ENCODE results near the gene KANK2. TPM values are rescaled to one million over a fixed set of nuclear protein-coding genes. Genes with fewer than 3 reads are reported as not detected.

Gene KANK2
- total and polyA plus RNA-seq, 2 experiments from 2014 or later, result 15.9 to 65.4 TPM

DNA sequence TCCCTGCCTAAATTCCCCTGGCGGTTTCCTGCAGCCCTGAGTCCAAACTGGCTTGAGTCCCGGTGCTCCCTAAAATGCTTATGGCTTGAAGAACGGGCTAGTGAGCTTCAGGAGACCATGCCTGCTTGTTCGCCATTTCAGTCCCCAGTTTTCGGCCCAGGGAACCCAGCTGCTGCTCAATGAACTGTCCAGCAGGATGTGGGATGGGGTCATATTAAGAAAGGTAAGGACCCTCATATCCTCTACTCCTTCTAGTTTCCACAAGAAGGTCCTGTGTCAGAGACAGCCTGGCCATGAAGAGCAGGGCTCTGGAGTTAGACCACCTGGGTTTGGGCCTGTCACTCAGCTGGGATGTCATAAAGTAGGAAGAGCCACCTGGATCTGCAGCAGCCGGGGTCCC lies 24.8 kb downstream of the KANK2 start:
- no peaks in the 10 kb centered on the region for H3K27me3 ChIP-seq (ENCODE audit: insufficient read depth)
- H3K79me2 ChIP-seq (replicated peaks; ENCODE audit: insufficient read depth), result no peaks in the 10 kb centered on the region
- no peak overlapping the region for H3K27ac ChIP-seq (ENCODE audit: low read depth)
- no peaks in the 10 kb centered on the region for H3K4me1 ChIP-seq (ENCODE audit: insufficient read depth)
- no peaks in the 10 kb centered on the region for H3K9me2 ChIP-seq (ENCODE audit: insufficient read depth)
- H3K36me3 ChIP-seq (ENCODE audit: insufficient read depth), result peaks cover 13% of the 10 kb centered on the region; the same call in 1 of the 2 replicates
- H3K36me3 Mint-ChIP-seq (ENCODE audit: low read depth), result peaks cover 51% of the 10 kb centered on the region
- no peaks in the 10 kb centered on the region for H3K4me1 Mint-ChIP-seq
- no peak overlapping the region for H2AFZ ChIP-seq
- H3K27ac Mint-ChIP-seq, result no peak overlapping the region
- H3K27me3 Mint-ChIP-seq (ENCODE audit: insufficient read depth, low read depth, poor library complexity), result no peaks in the 10 kb centered on the region
- no peaks in the 10 kb centered on the region; the same call in none of the 2 replicates for H4K20me1 ChIP-seq (replicated peaks; ENCODE audit: insufficient read depth)
- no peaks in the 10 kb centered on the region for H3K9me3 Mint-ChIP-seq
- DNase-seq (ENCODE audit: low spot score), result no peak
- no peak for ATAC-seq
- no peak for TF ChIP-seq ZNF114 (CRISPR knock-in tag; IDR thresholded peaks at IDR 0.05)
- TF ChIP-seq ZNF331 (CRISPR knock-in tag; IDR thresholded peaks at IDR 0.05; ENCODE audit: low read depth), result no peak
- TF ChIP-seq CTCF (conservative IDR thresholded peaks at IDR 0.05; ENCODE audit: low read depth in 2 of 2), result no peak
- TF ChIP-seq JUNB (IDR thresholded peaks at IDR 0.05; ENCODE audit: unreplicated experiment), result no peak
- TF ChIP-seq, protein P1, sequence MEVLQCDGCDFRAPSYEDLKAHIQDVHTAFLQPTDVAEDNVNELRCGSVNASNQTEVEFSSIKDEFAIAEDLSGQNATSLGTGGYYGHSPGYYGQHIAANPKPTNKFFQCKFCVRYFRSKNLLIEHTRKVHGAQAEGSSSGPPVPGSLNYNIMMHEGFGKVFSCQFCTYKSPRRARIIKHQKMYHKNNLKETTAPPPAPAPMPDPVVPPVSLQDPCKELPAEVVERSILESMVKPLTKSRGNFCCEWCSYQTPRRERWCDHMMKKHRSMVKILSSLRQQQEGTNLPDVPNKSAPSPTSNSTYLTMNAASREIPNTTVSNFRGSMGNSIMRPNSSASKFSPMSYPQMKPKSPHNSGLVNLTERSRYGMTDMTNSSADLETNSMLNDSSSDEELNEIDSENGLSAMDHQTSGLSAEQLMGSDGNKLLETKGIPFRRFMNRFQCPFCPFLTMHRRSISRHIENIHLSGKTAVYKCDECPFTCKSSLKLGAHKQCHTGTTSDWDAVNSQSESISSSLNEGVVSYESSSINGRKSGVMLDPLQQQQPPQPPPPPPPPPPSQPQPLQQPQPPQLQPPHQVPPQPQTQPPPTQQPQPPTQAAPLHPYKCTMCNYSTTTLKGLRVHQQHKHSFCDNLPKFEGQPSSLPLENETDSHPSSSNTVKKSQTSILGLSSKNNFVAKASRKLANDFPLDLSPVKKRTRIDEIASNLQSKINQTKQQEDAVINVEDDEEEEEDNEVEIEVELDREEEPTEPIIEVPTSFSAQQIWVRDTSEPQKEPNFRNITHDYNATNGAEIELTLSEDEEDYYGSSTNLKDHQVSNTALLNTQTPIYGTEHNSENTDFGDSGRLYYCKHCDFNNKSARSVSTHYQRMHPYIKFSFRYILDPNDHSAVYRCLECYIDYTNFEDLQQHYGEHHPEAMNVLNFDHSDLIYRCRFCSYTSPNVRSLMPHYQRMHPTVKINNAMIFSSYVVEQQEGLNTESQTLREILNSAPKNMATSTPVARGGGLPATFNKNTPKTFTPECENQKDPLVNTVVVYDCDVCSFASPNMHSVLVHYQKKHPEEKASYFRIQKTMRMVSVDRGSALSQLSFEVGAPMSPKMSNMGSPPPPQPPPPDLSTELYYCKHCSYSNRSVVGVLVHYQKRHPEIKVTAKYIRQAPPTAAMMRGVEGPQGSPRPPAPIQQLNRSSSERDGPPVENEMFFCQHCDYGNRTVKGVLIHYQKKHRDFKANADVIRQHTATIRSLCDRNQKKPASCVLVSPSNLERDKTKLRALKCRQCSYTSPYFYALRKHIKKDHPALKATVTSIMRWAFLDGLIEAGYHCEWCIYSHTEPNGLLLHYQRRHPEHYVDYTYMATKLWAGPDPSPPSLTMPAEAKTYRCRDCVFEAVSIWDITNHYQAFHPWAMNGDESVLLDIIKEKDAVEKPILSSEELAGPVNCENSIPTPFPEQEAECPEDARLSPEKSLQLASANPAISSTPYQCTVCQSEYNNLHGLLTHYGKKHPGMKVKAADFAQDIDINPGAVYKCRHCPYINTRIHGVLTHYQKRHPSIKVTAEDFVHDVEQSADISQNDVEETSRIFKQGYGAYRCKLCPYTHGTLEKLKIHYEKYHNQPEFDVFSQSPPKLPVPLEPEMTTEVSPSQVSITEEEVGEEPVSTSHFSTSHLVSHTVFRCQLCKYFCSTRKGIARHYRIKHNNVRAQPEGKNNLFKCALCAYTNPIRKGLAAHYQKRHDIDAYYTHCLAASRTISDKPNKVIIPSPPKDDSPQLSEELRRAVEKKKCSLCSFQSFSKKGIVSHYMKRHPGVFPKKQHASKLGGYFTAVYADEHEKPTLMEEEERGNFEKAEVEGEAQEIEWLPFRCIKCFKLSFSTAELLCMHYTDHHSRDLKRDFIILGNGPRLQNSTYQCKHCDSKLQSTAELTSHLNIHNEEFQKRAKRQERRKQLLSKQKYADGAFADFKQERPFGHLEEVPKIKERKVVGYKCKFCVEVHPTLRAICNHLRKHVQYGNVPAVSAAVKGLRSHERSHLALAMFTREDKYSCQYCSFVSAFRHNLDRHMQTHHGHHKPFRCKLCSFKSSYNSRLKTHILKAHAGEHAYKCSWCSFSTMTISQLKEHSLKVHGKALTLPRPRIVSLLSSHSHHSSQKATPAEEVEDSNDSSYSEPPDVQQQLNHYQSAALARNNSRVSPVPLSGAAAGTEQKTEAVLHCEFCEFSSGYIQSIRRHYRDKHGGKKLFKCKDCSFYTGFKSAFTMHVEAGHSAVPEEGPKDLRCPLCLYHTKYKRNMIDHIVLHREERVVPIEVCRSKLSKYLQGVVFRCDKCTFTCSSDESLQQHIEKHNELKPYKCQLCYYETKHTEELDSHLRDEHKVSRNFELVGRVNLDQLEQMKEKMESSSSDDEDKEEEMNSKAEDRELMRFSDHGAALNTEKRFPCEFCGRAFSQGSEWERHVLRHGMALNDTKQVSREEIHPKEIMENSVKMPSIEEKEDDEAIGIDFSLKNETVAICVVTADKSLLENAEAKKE (CRISPR knock-in tag; IDR thresholded peaks at IDR 0.05), result no peak
- TF ChIP-seq NANOG (IDR thresholded peaks at IDR 0.05; ENCODE audit: borderline replicate concordance), result no peak
- TF ChIP-seq CREB1 (CRISPR knock-in tag; IDR thresholded peaks at IDR 0.05; ENCODE audit: low read depth), result no peak
- no peak for TF ChIP-seq EZH2phosphoT487 (IDR thresholded peaks at IDR 0.05; ENCODE audit: unreplicated experiment)
- TF ChIP-seq EZH2 (IDR thresholded peaks at IDR 0.05; ENCODE audit: low read depth, unreplicated experiment), result no peak
- TF ChIP-seq REST (IDR thresholded peaks at IDR 0.05; ENCODE audit: unreplicated experiment), result no peak
- no peak for TF ChIP-seq POLR2AphosphoS5 (IDR thresholded peaks at IDR 0.05; ENCODE audit: low read depth)
- no peak for TF ChIP-seq STAT1 (IDR thresholded peaks at IDR 0.05; ENCODE audit: unreplicated experiment)
- no peak for TF ChIP-seq ETS1 (IDR thresholded peaks at IDR 0.05)
- H3F3A ChIP-seq (replicated peaks; ENCODE audit: low read depth), result no peaks in the 10 kb centered on the region
- H3K4me2 ChIP-seq, result no peak overlapping the region
- H3K4me3 Mint-ChIP-seq, result no peak overlapping the region
- no peak overlapping the region for H3K4me3 ChIP-seq

Measured in GM23338 (cell line).